Activated naive CD4-positive, alpha-beta T cell treated with anti-CD3 and anti-CD28 coated beads for 36 hours (primary cell): Measurements from ENCODE around the gene CCN5. TPM values are rescaled to one million over a fixed set of nuclear protein-coding genes. Genes with fewer than 3 reads are reported as not detected.
"Not testable (repeated sequence)": the region's sequence is repeated elsewhere in the genome, so short reads cannot be mapped to it uniquely, and the experiment has no call there.

Experiments used
- CTCF ChIA-PET: fragments of 350-600 bp; sonication (Branson Sonifier 250); formaldehyde crosslinking; loops from one replicate; lab custom pipeline; 2021; ENCODE audit warnings: antibody characterized with exemption; lab: Charles Lee
- DNase-seq: peaks from one replicate; pipeline ENCODE4 v3.0.0-alpha.2; 2020
- H3K27ac Mint-ChIP-seq: one replicate; pipeline ENCODE4 v1.8.0; 2021; ENCODE audit warnings: mild to moderate bottlenecking, mixed read lengths
- H3K27me3 Mint-ChIP-seq: one replicate; pipeline ENCODE4 v1.8.0; 2021; ENCODE audit warnings: low read depth, mixed read lengths
- H3K36me3 Mint-ChIP-seq: one replicate; pipeline ENCODE4 v1.8.0; 2021; ENCODE audit warnings: low read depth, mixed read lengths
- H3K4me1 Mint-ChIP-seq: one replicate; pipeline ENCODE4 v1.8.0; 2021; ENCODE audit warnings: low read depth, mixed read lengths
- H3K4me3 Mint-ChIP-seq: one replicate; pipeline ENCODE4 v1.8.0; 2021; ENCODE audit warnings: mild to moderate bottlenecking, moderate library complexity, mixed read lengths
- H3K9me3 Mint-ChIP-seq: one replicate; pipeline ENCODE4 v1.8.0; 2021; ENCODE audit warnings: mixed read lengths
- intact Hi-C: fragments of 100-400 bp; cut with micrococcal nuclease; formaldehyde crosslinking; loops from one replicate; pipeline ENCODE4 v1.15.1; 2023
- total RNA-seq, 2 experiments: library from RNA; stranded (reverse); gene quantifications; one replicate each; pipeline ENCODE4 v1.2.3, GENCODE V29; 2021

The CCN5 gene, protein sequence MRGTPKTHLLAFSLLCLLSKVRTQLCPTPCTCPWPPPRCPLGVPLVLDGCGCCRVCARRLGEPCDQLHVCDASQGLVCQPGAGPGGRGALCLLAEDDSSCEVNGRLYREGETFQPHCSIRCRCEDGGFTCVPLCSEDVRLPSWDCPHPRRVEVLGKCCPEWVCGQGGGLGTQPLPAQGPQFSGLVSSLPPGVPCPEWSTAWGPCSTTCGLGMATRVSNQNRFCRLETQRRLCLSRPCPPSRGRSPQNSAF
- total RNA-seq: not detected

DNA sequence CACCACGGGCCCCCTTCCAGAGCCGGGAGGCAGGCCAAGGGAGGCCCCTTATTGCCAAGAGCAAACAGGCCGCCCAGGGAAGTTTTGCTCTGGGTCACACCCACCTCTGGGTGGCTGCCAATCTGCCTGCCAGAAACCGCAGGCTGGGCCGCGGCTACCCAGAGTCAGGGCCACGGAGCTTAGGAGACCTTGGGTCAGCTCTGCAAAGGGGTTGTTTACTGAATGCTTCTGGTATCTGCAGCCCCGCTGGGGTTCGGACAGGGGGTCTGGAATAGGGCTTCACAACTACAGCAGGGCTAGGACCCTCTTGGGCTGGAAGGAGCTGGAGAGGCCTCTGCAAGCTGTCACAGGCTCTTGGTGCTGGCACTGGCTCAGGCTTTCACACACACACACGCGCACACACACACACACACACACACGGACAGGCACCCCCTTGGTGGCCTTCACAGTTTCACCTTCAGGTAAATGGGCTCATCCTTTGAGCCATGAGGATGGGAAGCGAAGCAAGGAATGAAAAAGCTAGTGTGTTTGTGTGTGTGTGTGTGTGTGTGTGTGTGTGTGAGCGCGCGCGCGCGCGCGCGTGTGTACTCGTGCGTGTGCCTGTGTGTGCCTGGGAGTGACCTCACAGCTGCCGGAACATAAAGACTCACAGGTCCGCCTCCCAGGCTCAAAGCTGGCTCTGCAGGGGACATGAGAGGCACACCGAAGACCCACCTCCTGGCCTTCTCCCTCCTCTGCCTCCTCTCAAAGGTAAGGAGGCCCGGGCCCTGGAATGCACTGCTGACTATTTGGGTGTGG lies at the start of gene CCN5:
Gene CCN5 (plus strand): TSS at position 669 of the 798 bp plus-strand sequence. CDS start 22 bp downstream, at position 691.
- no peak for DNase-seq
- no peak within 1 kb of the TSS for H3K27ac Mint-ChIP-seq
- no peaks in the 10 kb centered on the region for H3K4me1 Mint-ChIP-seq
- H3K27me3 Mint-ChIP-seq: no peaks in the 10 kb centered on the region
- H3K36me3 Mint-ChIP-seq: no peaks in the 10 kb centered on the region
- intact Hi-C loops: no loop called here
- H3K9me3 Mint-ChIP-seq: no peaks in the 10 kb centered on the region
- CTCF ChIA-PET: interaction anchor here (1.1 kb wide), 1 partner anchor 30 kb away, joined by 3 read pairs; no protein-coding TSS in a partner anchor
- no peak within 1 kb of the TSS for H3K4me3 Mint-ChIP-seq

DNA sequence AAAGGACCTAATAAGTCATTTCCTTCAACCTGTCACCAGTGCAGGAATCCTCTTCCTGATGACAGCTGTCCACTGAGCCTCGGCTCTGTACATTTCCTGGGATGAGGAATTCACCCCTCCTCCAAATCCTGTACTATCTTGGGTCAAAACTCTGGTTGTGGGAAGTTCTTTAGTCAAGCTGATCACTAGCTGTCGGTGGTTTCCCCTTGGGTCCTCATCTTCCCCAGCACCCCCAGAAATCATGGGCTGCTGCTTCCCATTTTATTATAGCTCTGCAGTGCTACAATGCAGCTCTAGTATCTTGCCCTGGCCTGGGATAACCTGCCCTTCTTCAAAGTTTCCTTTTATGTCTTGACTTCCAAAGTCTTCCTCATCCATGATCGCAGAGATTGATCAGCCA lies 49.1 kb upstream of the CCN5 start:
- Mint-ChIP-seq H3K36me3 (no peaks in the 10 kb centered on the region), H3K27me3 (no peaks in the 10 kb centered on the region), H3K4me1 (peaks cover 17% of the 10 kb centered on the region), H3K27ac (no peak overlapping the region), H3K9me3 (no peaks in the 10 kb centered on the region), H3K4me3 (no peak overlapping the region)
- DNase-seq: no peak
- CTCF ChIA-PET: interaction anchor here (2.7 to 3.3 kb wide), 2 partner anchors 18 to 66 kb away, joined by 11 to 19 read pairs; no protein-coding TSS in a partner anchor
- intact Hi-C loops: no loop called here

DNA sequence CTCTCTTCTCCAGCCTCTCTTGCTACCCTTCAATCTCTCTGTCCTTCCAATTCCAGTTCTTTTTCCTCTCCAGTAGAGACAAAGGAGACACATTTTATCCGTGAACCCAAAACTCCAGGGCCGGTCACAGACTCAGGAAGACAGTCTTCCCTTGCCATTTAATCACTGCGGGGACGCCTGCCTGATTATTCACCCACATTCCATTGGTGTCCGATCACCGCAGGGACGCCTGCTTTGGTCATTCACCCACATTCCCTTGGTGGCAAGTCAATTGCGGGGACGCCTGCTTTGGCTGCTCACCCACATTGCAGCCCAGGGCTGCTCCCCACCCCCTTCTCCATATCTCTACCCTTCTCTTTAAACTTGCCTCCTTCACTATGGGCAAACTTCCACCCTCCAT lies 44.3 kb upstream of the CCN5 start:
- intact Hi-C loops: loop anchor here (1.0 to 5.0 kb wide), 3 partner anchors 19 to 194 kb away; partner anchors contain the start of gene TTPAL
- CTCF ChIA-PET, DNase-seq, H3K9me3 Mint-ChIP-seq, H3K36me3 Mint-ChIP-seq, H3K27me3 Mint-ChIP-seq: not testable (repeated sequence)
- Mint-ChIP-seq H3K4me3 (peak overlapping the region; percentile 80), H3K27ac (peak overlapping the region; percentile 75), H3K4me1 (peaks cover 29% of the 10 kb centered on the region)

DNA sequence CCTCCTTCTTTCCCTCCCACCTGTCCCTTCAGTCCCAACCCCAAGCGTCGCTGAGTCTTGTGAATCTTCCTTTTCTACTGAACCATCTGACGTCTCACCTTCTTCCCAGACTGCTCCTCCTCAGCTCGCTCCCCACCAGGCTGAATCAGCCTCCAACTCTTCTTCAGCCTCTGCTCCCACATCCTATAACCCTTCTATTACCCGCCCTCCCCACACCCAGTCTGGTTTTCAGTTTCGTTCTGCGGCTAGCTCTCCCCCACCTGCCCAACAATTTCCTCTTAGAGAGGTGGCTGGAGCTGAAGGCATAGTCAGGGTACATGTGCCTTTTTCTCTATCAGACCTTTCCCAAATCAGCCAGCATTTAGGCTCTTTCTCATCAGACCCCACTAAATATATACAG lies 43.6 kb upstream of the CCN5 start:
- H3K36me3 Mint-ChIP-seq, H3K9me3 Mint-ChIP-seq, H3K27me3 Mint-ChIP-seq: not testable (repeated sequence)
- CTCF ChIA-PET: interaction anchor here (1.5 to 2.5 kb wide), 3 partner anchors 11 to 62 kb away, joined by 4 to 18 read pairs (median 5); no protein-coding TSS in a partner anchor
- Mint-ChIP-seq H3K27ac (peak overlapping the region; percentile 75), H3K4me3 (peak overlapping the region; percentile 80), H3K4me1 (peaks cover 29% of the 10 kb centered on the region)
- peak; percentile 90 for DNase-seq
- intact Hi-C loops: loop anchor here (1.0 to 5.0 kb wide), 3 partner anchors 19 to 194 kb away; partner anchors contain the start of gene TTPAL

DNA sequence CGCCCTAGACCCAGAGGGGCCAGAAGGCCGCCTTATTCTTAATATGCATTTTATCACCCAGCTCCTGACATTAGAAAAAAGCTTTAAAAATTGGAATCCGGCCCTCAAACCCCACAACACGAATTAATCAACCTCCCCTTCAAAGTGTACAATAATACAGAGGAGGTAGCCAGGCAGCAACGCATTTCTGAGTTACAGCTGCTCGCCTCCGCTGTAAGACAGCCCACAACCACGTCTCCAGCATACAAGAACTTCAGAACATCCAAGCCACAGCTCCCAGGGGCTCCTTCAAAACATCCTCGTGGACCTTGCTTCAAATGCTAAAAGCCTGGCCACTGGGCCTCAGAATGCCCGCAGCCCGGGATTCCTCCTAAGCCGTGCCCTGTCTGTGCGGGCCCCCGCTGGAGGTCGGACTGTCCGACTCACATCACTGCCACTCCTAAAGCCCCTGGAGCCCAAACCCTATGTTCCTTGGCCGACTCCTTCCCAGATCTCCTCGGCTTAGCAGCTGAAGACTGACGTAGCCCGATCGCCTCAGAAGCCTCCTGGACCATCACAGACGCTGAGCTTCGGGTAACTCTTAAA lies 42.8 kb upstream of the CCN5 start:
- H3K4me3 Mint-ChIP-seq, H3K27ac Mint-ChIP-seq, H3K9me3 Mint-ChIP-seq, H3K36me3 Mint-ChIP-seq, H3K27me3 Mint-ChIP-seq, DNase-seq: not testable (repeated sequence)
- peaks cover 29% of the 10 kb centered on the region for H3K4me1 Mint-ChIP-seq
- intact Hi-C loops: loop anchor here (5.0 kb wide), 1 partner anchor 195 kb away; the partner anchor contains the start of gene TTPAL
- CTCF ChIA-PET: interaction anchor here (1.5 to 2.5 kb wide), 3 partner anchors 10 to 61 kb away, joined by 4 to 18 read pairs (median 5); no protein-coding TSS in a partner anchor

DNA sequence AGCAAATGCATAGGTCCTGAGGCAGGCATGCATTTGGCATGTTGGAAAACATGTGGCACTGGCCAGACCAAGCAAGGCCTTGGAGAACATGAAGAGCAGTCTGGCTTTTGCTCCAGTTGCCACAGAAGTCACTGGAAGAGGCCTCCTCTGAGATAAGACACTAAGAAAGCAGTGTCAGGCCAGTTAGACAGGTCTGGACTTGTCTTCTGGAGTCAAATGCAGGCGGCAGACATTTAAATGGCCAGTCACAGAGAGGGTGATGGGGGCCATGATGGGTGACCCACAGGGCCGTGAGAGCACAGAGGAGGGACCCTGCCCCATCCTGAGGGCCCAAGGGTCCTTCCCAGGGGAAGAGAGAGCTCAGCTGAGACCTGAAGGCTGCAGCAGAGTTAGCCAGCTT lies 36.9 kb upstream of the CCN5 start:
- CTCF ChIA-PET: no interaction called here
- Mint-ChIP-seq H3K4me3 (no peak overlapping the region), H3K4me1 (no peaks in the 10 kb centered on the region), H3K36me3 (no peaks in the 10 kb centered on the region), H3K27ac (no peak overlapping the region), H3K9me3 (no peaks in the 10 kb centered on the region), H3K27me3 (no peaks in the 10 kb centered on the region)
- no peak for DNase-seq
- intact Hi-C loops: no loop called here

DNA sequence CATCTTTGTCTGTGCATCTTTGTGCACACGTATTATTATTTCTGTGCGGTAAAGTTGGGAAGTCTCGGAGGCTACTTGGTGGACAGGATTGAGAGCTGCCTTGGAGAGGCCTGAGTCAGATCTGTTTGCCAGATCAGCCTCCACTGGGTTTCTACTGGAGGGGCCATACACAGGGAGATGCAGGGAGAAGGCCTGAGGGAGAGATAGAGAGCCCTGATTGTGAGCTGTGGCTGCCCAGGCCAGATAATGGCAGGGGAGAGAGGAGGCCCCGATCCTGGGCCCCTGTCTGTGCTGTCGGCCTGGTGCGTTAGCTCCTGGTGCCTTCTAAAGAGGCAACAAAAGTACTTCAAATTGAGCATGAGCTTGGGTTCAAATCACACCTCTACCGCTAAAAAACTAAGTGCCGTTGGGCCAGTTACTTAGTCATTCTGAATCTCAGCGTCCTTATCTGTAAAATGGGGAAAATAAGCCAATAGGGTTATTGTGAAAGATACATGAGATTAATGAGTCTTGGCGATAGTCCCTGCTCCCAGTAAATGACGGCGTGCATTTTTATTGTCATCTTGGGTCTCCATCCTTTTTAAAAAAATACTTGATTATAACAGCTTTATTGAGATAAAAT lies 36.1 kb upstream of the CCN5 start:
- intact Hi-C loops: no loop called here
- no peak overlapping the region for H3K27ac Mint-ChIP-seq
- H3K4me3 Mint-ChIP-seq: no peak overlapping the region
- no peaks in the 10 kb centered on the region for H3K9me3 Mint-ChIP-seq
- CTCF ChIA-PET: no interaction called here
- no peaks in the 10 kb centered on the region for H3K36me3 Mint-ChIP-seq
- H3K27me3 Mint-ChIP-seq: no peaks in the 10 kb centered on the region
- no peaks in the 10 kb centered on the region for H3K4me1 Mint-ChIP-seq
- DNase-seq: no peak

DNA sequence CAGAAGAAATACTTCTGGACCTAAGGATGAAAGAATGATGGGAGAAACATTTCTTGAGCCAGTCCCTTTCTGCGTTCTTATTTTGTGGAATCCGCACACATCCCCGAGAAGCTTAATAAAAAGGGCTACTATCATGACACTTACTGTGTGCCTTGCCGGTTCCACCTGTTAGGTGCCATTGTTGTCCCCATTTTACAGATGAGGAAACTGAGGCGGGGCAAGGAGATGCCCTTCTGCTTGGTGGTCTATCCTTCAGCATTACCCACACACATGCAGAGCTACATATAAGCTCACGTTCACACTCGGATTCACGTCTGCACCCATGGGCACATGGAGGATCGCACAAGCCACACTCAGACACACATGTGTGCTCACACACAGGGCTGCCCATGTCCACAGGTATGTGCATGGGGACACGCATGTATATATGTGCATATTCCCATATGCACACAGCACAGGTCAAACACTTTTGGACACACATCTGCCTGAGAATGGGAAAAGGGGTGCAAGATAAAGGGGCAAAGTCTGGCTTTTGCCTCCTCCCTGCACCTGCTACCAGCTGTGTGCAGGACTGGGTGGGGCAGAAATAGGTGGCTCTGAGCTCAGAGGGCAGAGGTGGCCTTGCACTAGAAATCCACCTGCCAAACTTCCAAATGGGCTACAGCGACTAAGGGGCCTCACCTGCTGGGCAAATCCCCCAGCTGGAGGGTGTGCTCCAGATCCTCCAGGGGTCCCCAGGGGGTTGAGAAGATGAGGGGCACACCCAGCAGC lies 33.2 kb upstream of the CCN5 start:
- intact Hi-C loops: loop anchor here (10.0 kb wide), 1 partner anchor 413 kb away; no protein-coding TSS in a partner anchor
- peaks cover 4% of the 10 kb centered on the region for H3K4me1 Mint-ChIP-seq
- H3K27me3 Mint-ChIP-seq: no peaks in the 10 kb centered on the region
- no peak overlapping the region for H3K27ac Mint-ChIP-seq
- no peaks in the 10 kb centered on the region for H3K9me3 Mint-ChIP-seq
- CTCF ChIA-PET: interaction anchor here (1.0 to 6.3 kb wide), 8 partner anchors 9 to 468 kb away, joined by 3 to 90 read pairs (median 7); partner anchors contain the start of gene KCNK15
- no peak overlapping the region for H3K4me3 Mint-ChIP-seq
- no peak for DNase-seq
- H3K36me3 Mint-ChIP-seq: no peaks in the 10 kb centered on the region

DNA sequence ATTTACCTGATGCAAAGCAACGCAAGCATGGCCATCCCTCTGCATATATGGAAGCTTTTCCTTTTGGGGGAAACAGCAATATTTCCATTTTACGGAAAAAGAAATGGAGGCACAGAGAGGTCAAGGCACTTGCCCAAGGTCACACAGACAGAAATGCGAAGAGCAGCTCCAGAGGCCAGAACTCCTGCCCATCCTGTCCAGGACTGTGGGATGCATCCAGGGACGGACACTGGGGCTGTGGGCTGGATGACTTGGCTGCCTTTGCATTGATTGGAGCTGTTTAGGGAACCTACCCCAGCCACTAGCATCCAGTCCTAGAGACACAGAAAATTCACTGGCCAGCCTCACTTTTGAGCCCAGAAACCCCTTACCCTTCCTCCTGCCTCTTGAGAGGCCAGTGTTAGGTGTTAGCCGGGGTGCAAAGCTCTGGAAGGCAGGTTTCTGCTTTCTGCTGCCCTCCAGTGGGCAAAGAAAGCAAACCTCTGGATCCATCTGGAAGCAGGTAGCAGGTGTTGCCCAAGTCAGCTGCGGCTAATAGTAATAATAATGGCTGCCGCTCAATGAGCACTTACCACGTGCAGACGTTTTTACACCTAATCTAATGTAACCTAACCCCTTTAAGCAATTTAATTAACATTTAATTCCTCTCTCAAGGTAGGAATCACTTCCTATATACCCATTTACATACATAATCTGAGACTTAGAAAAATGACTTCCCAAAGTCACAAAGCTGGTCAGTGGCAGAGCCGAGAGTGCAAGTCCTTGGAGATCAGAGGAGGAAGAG lies 31.7 kb upstream of the CCN5 start:
- no peak overlapping the region for H3K27ac Mint-ChIP-seq
- DNase-seq: peak; percentile 72
- H3K27me3 Mint-ChIP-seq: no peaks in the 10 kb centered on the region
- no peaks in the 10 kb centered on the region for H3K9me3 Mint-ChIP-seq
- CTCF ChIA-PET: interaction anchor here (0.6 to 6.3 kb wide), 21 partner anchors 11 to 554 kb away, joined by 3 to 90 read pairs (median 4); partner anchors contain the start of genes ADA and KCNK15
- intact Hi-C loops: loop anchor here (2.0 to 10.0 kb wide), 2 partner anchors 295 to 411 kb away; no protein-coding TSS in a partner anchor
- no peak overlapping the region for H3K4me3 Mint-ChIP-seq
- H3K36me3 Mint-ChIP-seq: no peaks in the 10 kb centered on the region
- H3K4me1 Mint-ChIP-seq: peaks cover 4% of the 10 kb centered on the region

DNA sequence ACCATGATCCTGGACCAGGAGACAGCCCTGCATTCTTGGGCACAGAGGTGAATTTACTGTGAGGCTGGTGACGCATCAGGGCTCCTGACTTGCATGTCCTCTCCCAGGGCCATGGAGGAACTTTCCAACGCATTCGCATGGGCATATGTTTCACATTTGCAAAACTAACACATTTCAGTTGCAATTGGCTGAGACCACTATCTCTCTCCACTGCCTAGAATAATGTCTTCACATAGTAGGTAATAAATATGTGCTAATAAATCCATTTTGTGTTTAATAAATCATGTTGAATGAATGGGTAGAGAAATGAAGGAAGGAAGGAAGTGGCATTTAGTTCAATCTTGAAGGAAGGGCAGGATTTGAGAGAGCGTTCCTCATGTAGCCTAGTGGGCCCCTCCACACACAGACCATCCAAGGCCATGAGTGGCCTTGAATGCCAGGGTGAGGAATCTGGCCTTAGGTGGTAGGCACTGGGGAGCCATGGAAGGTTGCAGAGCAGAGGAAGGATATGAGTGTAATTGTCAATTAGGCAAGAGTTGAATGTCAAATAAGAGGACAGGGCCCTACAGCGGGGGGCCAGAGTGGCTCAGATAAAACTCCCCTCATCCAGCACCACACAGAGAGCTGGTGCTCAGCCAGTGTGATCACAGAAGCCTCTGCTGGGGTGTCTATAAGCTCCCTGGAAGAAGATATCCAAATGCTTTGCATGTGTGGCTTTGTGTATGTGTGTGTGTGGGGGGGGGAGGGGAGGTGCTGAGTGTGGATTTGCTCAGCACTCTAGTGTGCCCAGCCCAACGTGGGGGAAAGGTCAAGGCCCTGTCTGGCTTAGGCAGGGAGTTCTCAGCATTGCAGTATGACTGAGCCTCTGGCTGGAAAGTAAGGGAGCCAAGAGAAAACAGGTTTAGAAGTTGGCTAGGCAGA lies 30.9 kb upstream of the CCN5 start:
- H3K27ac Mint-ChIP-seq: no peak overlapping the region
- intact Hi-C loops: loop anchor here (2.0 to 10.0 kb wide), 2 partner anchors 296 to 410 kb away; no protein-coding TSS in a partner anchor
- H3K36me3 Mint-ChIP-seq: no peaks in the 10 kb centered on the region
- H3K27me3 Mint-ChIP-seq: no peaks in the 10 kb centered on the region
- no peak overlapping the region for H3K4me3 Mint-ChIP-seq
- no peak for DNase-seq
- no peaks in the 10 kb centered on the region for H3K9me3 Mint-ChIP-seq
- CTCF ChIA-PET: interaction anchor here (0.8 to 6.3 kb wide), 23 partner anchors 12 to 411 kb away, joined by 3 to 90 read pairs (median 6); partner anchors contain the start of genes ADA and CCN5
- H3K4me1 Mint-ChIP-seq: peaks cover 4% of the 10 kb centered on the region
